Mesenchymal stem cell (in vitro differentiated cells and primary cell): ENCODE measurements around the gene AKNA.
"Not testable (repeated sequence)": the region's sequence is repeated elsewhere in the genome, so short reads cannot be mapped to it uniquely, and the experiment has no call there.

Experiments used
- DNase-seq: peaks from one replicate; pipeline ENCODE4 v3.0.0-alpha.2; 2013
- H2AFZ ChIP-seq: one replicate; pipeline ENCODE4 v1.6.1; 2013; ENCODE audit warnings: low read depth, mild to moderate bottlenecking, control low read depth, inconsistent platforms, low read length, moderate library complexity
- H2AK5ac ChIP-seq: 2 replicates; pipeline ENCODE4 v1.6.1; 2013; ENCODE audit warnings: low read length, moderate library complexity, mild to moderate bottlenecking, inconsistent platforms; ENCODE audit not compliant: severe bottlenecking
- H2BK120ac ChIP-seq: one replicate; pipeline ENCODE4 v1.6.1; 2013; ENCODE audit warnings: low read depth, mild to moderate bottlenecking, inconsistent platforms, low read length, moderate library complexity
- H2BK12ac ChIP-seq, 2 experiments: one replicate each; pipeline ENCODE4 v1.6.1; 2013; ENCODE audit warnings: inconsistent platforms in 2 of 2, low read length in 2 of 2, mild to moderate bottlenecking in 2 of 2, moderate library complexity in 2 of 2, control low read depth in 1 of 2
- H2BK15ac ChIP-seq: one replicate; pipeline ENCODE4 v1.6.1; 2013; ENCODE audit warnings: mild to moderate bottlenecking, low read depth, inconsistent platforms; ENCODE audit not compliant: poor library complexity, severe bottlenecking
- H2BK5ac ChIP-seq: 2 replicates; pipeline ENCODE4 v1.6.1; 2013; ENCODE audit warnings: low read depth, mild to moderate bottlenecking, low read length, control low read depth, inconsistent platforms; ENCODE audit not compliant: poor library complexity, severe bottlenecking
- H3K14ac ChIP-seq, 2 experiments: one replicate each; pipeline ENCODE4 v1.6.1; 2013; ENCODE audit warnings: inconsistent platforms in 2 of 2, low read length in 2 of 2, control low read depth in 1 of 2, mild to moderate bottlenecking in 1 of 2, moderate library complexity in 1 of 2
- H3K18ac ChIP-seq, 2 experiments: one replicate each; pipeline ENCODE4 v1.6.1; 2013; ENCODE audit warnings: inconsistent platforms in 2 of 2, low read length in 2 of 2, control low read depth in 1 of 2, low read depth in 1 of 2, mild to moderate bottlenecking in 1 of 2
- H3K23ac ChIP-seq, 2 experiments: one replicate each; pipeline ENCODE4 v1.6.1; 2013; ENCODE audit warnings: inconsistent platforms in 2 of 2, low read length in 2 of 2, mild to moderate bottlenecking in 2 of 2, moderate library complexity in 2 of 2, control low read depth in 1 of 2
- H3K27ac ChIP-seq: 2 replicates; pipeline ENCODE4 v1.5.1; 2013; ENCODE audit warnings: mild to moderate bottlenecking, moderate library complexity, low read length, control low read depth, inconsistent platforms; ENCODE audit not compliant: poor library complexity, severe bottlenecking
- H3K27me3 ChIP-seq, 2 experiments: 2 replicates each; pipeline versions ENCODE4 v1.6.1 to v1.7.0; 2013; ENCODE audit warnings: low read length in 2 of 2, mild to moderate bottlenecking in 2 of 2, moderate library complexity in 2 of 2, control low read depth in 1 of 2, inconsistent platforms in 1 of 2; ENCODE audit not compliant: control insufficient read depth in 1 of 2, insufficient read depth in 1 of 2
- H3K36me3 ChIP-seq, 2 experiments: 2 replicates each; pipeline versions ENCODE4 v1.6.1 to v1.7.0; 2013; ENCODE audit warnings: low read length in 2 of 2, control low read depth in 1 of 2, inconsistent platforms in 1 of 2, low read depth in 1 of 2, mild to moderate bottlenecking in 1 of 2; ENCODE audit not compliant: insufficient read depth in 2 of 2, control insufficient read depth in 1 of 2
- H3K4ac ChIP-seq, 2 experiments: one replicate each; pipeline ENCODE4 v1.6.1; 2013; ENCODE audit warnings: inconsistent platforms in 2 of 2, low read length in 2 of 2, mild to moderate bottlenecking in 2 of 2, moderate library complexity in 2 of 2, control low read depth in 1 of 2, low read depth in 1 of 2
- H3K4me1 ChIP-seq: 2 replicates; pipeline ENCODE4 v1.6.1; 2013; ENCODE audit warnings: low read depth, low read length, control low read depth; ENCODE audit not compliant: control insufficient read depth, insufficient read depth
- H3K4me2 ChIP-seq: 2 replicates; pipeline ENCODE4 v1.6.1; 2013; ENCODE audit warnings: low read length, mild to moderate bottlenecking, inconsistent platforms; ENCODE audit not compliant: poor library complexity, severe bottlenecking
- H3K4me3 ChIP-seq, 2 experiments: 2 replicates each; pipeline versions ENCODE4 v1.5.1 to v1.7.0; 2013; ENCODE audit warnings: low read length in 2 of 2, mild to moderate bottlenecking in 2 of 2, control low read depth in 1 of 2, low read depth in 1 of 2; ENCODE audit not compliant: insufficient read depth in 1 of 2
- H3K79me1 ChIP-seq: replicated peaks from 2 replicates; pipeline ENCODE4 v1.6.1; 2013; ENCODE audit warnings: mild to moderate bottlenecking, control low read depth, low read length, inconsistent platforms; ENCODE audit not compliant: poor library complexity, severe bottlenecking
- H3K9ac ChIP-seq: 2 replicates; pipeline ENCODE4 v1.7.0; 2013; ENCODE audit warnings: mild to moderate bottlenecking, low read length, moderate library complexity
- H3K9me3 ChIP-seq: 2 replicates; pipeline ENCODE4 v1.7.0; 2013; ENCODE audit warnings: mild to moderate bottlenecking, low read length; ENCODE audit not compliant: control insufficient read depth
- H4K8ac ChIP-seq: one replicate; pipeline ENCODE4 v1.6.1; 2013; ENCODE audit warnings: inconsistent platforms, mild to moderate bottlenecking, low read length, moderate library complexity
- H4K91ac ChIP-seq: one replicate; pipeline ENCODE4 v1.6.1; 2013; ENCODE audit warnings: mild to moderate bottlenecking, low read length, inconsistent platforms
- WGBS: methylation state at CpG from one replicate; pipeline ENCODE4 v1.1.7; 2013; ENCODE audit warnings: mixed read lengths; 5-methylcytosine and 5-hydroxymethylcytosine counted together

Gene AKNA

DNA sequence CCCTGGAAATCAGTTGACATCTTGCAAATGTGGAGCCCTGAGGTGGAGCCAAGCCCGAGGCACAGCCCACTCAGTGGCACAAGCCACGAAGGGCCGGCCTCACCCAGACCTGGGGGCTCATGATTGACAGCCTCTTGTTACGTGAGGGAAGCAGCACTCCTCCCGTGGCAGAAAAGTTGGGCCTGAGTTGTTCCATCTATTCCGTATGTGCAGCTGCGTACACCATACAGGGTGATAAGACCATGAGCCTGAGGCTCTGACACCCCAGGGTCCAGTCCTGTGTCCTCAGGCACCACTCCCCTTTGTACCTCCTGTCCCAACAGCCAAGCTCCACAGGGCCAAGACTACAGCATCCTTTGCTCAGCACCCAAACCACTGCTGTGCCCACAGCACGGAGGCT, 60.0 kb downstream of the AKNA start:
- Histone ChIP-seq H3K4me3 (no peak overlapping the region), H3K18ac (no peak overlapping the region), H3K79me1 (no peaks in the 10 kb centered on the region), H2BK12ac (no peak overlapping the region), H2BK15ac (no peak overlapping the region), H4K8ac (no peak overlapping the region), H3K4me2 (no peak overlapping the region), H2AK5ac (no peak overlapping the region), H3K23ac (no peak overlapping the region), H3K36me3 (peaks cover 0 to 3% of the 10 kb centered on the region in 2 experiments), H3K9ac (no peak overlapping the region), H2BK5ac (no peak overlapping the region), H3K27me3 (peaks cover 0 to 23% of the 10 kb centered on the region in 2 experiments), H2BK120ac (no peak overlapping the region), H3K4me1 (no peaks in the 10 kb centered on the region), H3K14ac (no peak overlapping the region), H2AFZ (no peak overlapping the region), H3K9me3 (no peaks in the 10 kb centered on the region), H4K91ac (no peak overlapping the region), H3K4ac (no peak overlapping the region), H3K27ac (no peak overlapping the region)
- no peak for DNase-seq
- 97% methylated on average over 8 of the region's 8 CpGs for WGBS

DNA sequence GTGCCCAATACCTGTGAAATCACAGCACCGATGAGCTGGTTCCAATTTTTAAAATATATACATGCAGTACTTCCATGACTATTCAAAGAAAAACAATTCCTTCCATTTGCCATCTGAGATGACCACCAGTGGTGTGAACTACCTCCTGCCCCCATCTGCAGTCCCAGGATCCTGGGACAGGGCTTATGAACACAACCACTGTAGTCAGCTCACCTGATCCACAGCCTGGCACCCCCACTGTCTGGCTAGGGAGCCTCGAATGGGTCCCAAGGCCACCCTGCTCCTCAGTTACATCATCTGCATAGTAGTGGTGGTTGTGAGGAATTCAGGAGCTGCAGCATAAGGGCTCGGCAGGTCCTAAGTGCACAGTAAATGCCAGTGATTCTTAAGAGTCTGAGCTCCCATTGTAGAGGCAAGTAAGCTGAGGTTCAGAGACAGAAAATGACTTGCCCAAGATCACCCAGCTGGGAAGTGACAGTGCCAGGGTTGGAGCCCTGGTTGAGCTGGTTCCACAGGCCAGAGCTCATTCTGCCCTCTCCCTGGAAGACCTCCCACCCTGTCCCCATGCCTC, 62.0 kb downstream of the AKNA start:
- not testable (repeated sequence) for H2BK5ac ChIP-seq, H4K91ac ChIP-seq, H3K27ac ChIP-seq, H3K36me3 ChIP-seq, H3K18ac ChIP-seq, H2BK12ac ChIP-seq, H3K23ac ChIP-seq, DNase-seq, H2AFZ ChIP-seq, H3K4ac ChIP-seq, H2BK120ac ChIP-seq, H4K8ac ChIP-seq, H3K4me3 ChIP-seq, H2AK5ac ChIP-seq, H3K14ac ChIP-seq, H2BK15ac ChIP-seq, H3K4me1 ChIP-seq, H3K4me2 ChIP-seq, H3K9me3 ChIP-seq, H3K9ac ChIP-seq, H3K79me1 ChIP-seq
- WGBS: 94% methylated on average over 1 of the region's 3 CpGs
- peaks cover 0 to 22% of the 10 kb centered on the region in 2 experiments for H3K27me3 ChIP-seq

DNA sequence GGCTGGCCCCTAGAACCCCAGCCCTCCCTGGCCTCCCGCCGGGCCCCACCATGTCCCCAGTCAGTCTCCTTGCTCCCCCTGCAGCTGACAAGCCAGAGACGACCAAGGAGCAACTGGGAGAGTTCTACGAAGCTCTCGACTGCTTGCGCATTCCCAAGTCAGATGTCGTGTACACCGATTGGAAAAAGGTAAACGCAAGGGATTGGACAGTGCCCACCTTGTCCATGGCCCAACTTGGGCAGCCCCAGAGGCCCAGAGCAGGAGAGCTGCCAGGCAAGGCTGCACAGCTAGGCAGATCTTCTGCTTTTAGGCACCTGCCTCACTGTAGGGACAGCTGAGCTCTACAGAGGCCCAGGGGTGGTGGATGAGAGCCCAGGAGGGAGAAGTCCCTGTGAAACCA, 62.8 kb downstream of the AKNA start:
- not testable (repeated sequence) for H2BK12ac ChIP-seq, H2BK120ac ChIP-seq, H3K9me3 ChIP-seq, H2BK5ac ChIP-seq, H3K36me3 ChIP-seq, H3K14ac ChIP-seq, H3K4me3 ChIP-seq, H3K9ac ChIP-seq, H4K91ac ChIP-seq, H3K4ac ChIP-seq, H2AFZ ChIP-seq, H2BK15ac ChIP-seq, H2AK5ac ChIP-seq, H3K18ac ChIP-seq, DNase-seq, H3K4me2 ChIP-seq, H3K79me1 ChIP-seq, H3K23ac ChIP-seq, H3K4me1 ChIP-seq, H3K27ac ChIP-seq, H4K8ac ChIP-seq
- 93% methylated on average over 3 of the region's 9 CpGs for WGBS
- H3K27me3 ChIP-seq: peaks cover 0 to 17% of the 10 kb centered on the region in 2 experiments

DNA sequence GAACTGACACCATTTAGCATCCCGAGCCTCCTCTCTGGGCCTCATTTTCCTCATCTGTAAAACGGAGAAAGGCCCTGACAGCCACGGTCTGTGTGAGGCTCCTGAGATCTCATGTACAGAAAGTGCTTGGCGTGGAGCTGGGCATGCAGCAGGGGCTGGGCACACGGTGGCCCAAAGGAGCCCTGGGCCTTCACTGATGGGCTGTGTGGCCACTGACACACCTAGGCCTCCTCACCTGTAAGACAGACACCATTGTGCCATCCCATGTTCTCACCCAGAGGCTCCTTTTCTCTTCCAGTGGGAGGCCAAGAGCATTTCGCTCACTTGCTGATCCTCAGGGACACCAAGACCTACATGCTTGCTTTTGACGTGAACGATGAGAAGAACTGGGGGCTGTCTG, 63.3 kb downstream of the AKNA start:
- H3K14ac ChIP-seq: peak overlapping the region in 1 of 2 experiments; percentile 77
- H3K4me3 ChIP-seq: no peak overlapping the region
- no peaks in the 10 kb centered on the region for H3K9me3 ChIP-seq
- no peaks in the 10 kb centered on the region for H3K79me1 ChIP-seq
- no peak overlapping the region for H2AFZ ChIP-seq
- no peak overlapping the region for H3K27ac ChIP-seq
- H2BK12ac ChIP-seq: no peak overlapping the region
- no peak overlapping the region for H3K18ac ChIP-seq
- H3K36me3 ChIP-seq: peaks cover 0 to 3% of the 10 kb centered on the region in 2 experiments
- peaks cover 0 to 17% of the 10 kb centered on the region in 2 experiments for H3K27me3 ChIP-seq
- no peak overlapping the region for H2AK5ac ChIP-seq
- H2BK15ac ChIP-seq: no peak overlapping the region
- 81% methylated on average over 8 of the region's 8 CpGs for WGBS
- no peak overlapping the region for H3K23ac ChIP-seq
- H2BK120ac ChIP-seq: no peak overlapping the region
- DNase-seq: no peak
- no peak overlapping the region for H3K4ac ChIP-seq
- H3K9ac ChIP-seq: no peak overlapping the region
- H3K4me2 ChIP-seq: no peak overlapping the region
- no peak overlapping the region for H2BK5ac ChIP-seq
- H3K4me1 ChIP-seq: peaks cover 5% of the 10 kb centered on the region
- no peak overlapping the region for H4K91ac ChIP-seq
- no peak overlapping the region for H4K8ac ChIP-seq
